ENCODE results near the gene MPST. TPM values are rescaled to one million over a fixed set of nuclear protein-coding genes. Genes with fewer than 3 reads are reported as not detected.
A peak's percentile ranks its signal among the peaks of the same experiment; 100 is the strongest.

MPST gene
- total and polyA plus RNA-seq, 8 donors: 41.4 to 63.1 (median 55.6) TPM

GRCh38 chr22:37079158-37079557 is 59.6 kb downstream of the MPST start:
- intact Hi-C loops (cut with DNase I): loop anchor here in 1 of 2 donors (10.0 kb wide), 1 partner anchor 126 kb away; no protein-coding TSS in a partner anchor
- H3K27ac ChIP-seq: no peak overlapping the region

More at GRCh38 chr22:37079158-37079557, 59.6 kb downstream of the MPST start:
- DNase-seq (no peak), ATAC-seq (peak; percentile 5)
- Histone ChIP-seq H3K4me1 (peaks cover 0 to 6% of the 10 kb centered on the region in 2 donors), H3K4me3 (no peak overlapping the region), H3K27me3 (peaks cover 0 to 39% of the 10 kb centered on the region in 2 donors), H3K9me3 (no peaks in the 10 kb centered on the region), H3K36me3 (no peaks in the 10 kb centered on the region)
- no peak for TF ChIP-seq CTCF (IDR thresholded peaks at IDR 0.05)

Other genes with a start within 250 kb of the MPST start
- gene IFT27, start 243.6 kb upstream of the MPST start, total RNA-seq: 10 to 100 TPM; 24.5 to 28.0 TPM
- gene IFT27, start 243.6 kb upstream of the MPST start, polyA plus RNA-seq (ENCODE audit: insufficient read length in 6 of 6): 10 to 100 TPM; 41.4 to 59.0 (median 50.7) TPM
- under 1 TPM; 0.70 to 0.76 TPM for gene PVALB, start 202.7 kb upstream of the MPST start, total RNA-seq
- under 1 TPM in 2 of 6 donors, not detected in 4; 0.30 to 0.39 TPM for gene PVALB, start 202.7 kb upstream of the MPST start, polyA plus RNA-seq (ENCODE audit: insufficient read length in 6 of 6)
- gene NCF4, start 158.7 kb upstream of the MPST start, total RNA-seq: 10 to 100 TPM; 13.0 to 68.1 TPM
- 1 to 10 TPM; 3.2 to 4.0 (median 3.7) TPM for gene NCF4, start 158.7 kb upstream of the MPST start, polyA plus RNA-seq (ENCODE audit: insufficient read length in 6 of 6)
- 10 to 100 TPM; 11.5 to 47.5 TPM for gene CSF2RB, start 106.1 kb upstream of the MPST start, total RNA-seq
- 1 to 10 TPM; 2.5 to 3.9 (median 3.5) TPM for gene CSF2RB, start 106.1 kb upstream of the MPST start, polyA plus RNA-seq (ENCODE audit: insufficient read length in 6 of 6)
- 10 to 100 TPM; 37.7 to 52.0 TPM for gene TST, start 295 bp upstream of the MPST start, total RNA-seq
- gene TST, start 295 bp upstream of the MPST start, polyA plus RNA-seq (ENCODE audit: insufficient read length in 6 of 6): 10 to 100 TPM; 14.7 to 27.9 (median 20.5) TPM
- 10 to 100 TPM; 20.5 to 22.2 TPM for gene KCTD17, start 32.0 kb downstream of the MPST start, total RNA-seq
- 10 to 100 TPM; 23.2 to 34.2 (median 28.4) TPM for gene KCTD17, start 32.0 kb downstream of the MPST start, polyA plus RNA-seq (ENCODE audit: insufficient read length in 6 of 6)
- 1 to 10 TPM in 1 of 2 donors, not detected in 1; 1.5 TPM for gene TMPRSS6, start 90.0 kb downstream of the MPST start, total RNA-seq
- under 1 TPM; 0.45 to 0.85 (median 0.57) TPM for gene TMPRSS6, start 90.0 kb downstream of the MPST start, polyA plus RNA-seq (ENCODE audit: insufficient read length in 6 of 6)
- gene IL2RB, start 130.2 kb downstream of the MPST start, total RNA-seq: 1 to 10 TPM; 3.7 to 7.7 TPM
- gene IL2RB, start 130.2 kb downstream of the MPST start, polyA plus RNA-seq (ENCODE audit: insufficient read length in 6 of 6): 1 to 10 TPM; 1.1 to 3.5 (median 2.9) TPM
- gene C1QTNF6, start 168.5 kb downstream of the MPST start, total RNA-seq: 10 to 100 TPM in 1 of 2 donors, 1 to 10 TPM in 1; 7.2 to 16.0 TPM
- 10 to 100 TPM; 22.9 to 28.8 (median 25.1) TPM for gene C1QTNF6, start 168.5 kb downstream of the MPST start, polyA plus RNA-seq (ENCODE audit: insufficient read length in 6 of 6)
- gene SSTR3, start 192.7 kb downstream of the MPST start, total RNA-seq: under 1 TPM in 1 of 2 donors, not detected in 1; 0.26 TPM
- under 1 TPM in 5 of 6 donors, not detected in 1; 0.04 to 0.18 (median 0.07) TPM for gene SSTR3, start 192.7 kb downstream of the MPST start, polyA plus RNA-seq (ENCODE audit: insufficient read length in 6 of 6)
- gene RAC2, start 224.5 kb downstream of the MPST start, total RNA-seq: 10 to 100 TPM; 40.9 to 77.2 TPM
- 10 to 100 TPM in 2 of 6 donors, 1 to 10 TPM in 4; 6.7 to 11.2 (median 8.7) TPM for gene RAC2, start 224.5 kb downstream of the MPST start, polyA plus RNA-seq (ENCODE audit: insufficient read length in 6 of 6)